ENCODE results near the gene TGFBR1. TPM values are rescaled to one million over a fixed set of nuclear protein-coding genes. Genes with fewer than 3 reads are reported as not detected.

The TGFBR1 gene
- polyA plus RNA-seq, 1 donor from 2014 or later = 9.2 TPM

DNA sequence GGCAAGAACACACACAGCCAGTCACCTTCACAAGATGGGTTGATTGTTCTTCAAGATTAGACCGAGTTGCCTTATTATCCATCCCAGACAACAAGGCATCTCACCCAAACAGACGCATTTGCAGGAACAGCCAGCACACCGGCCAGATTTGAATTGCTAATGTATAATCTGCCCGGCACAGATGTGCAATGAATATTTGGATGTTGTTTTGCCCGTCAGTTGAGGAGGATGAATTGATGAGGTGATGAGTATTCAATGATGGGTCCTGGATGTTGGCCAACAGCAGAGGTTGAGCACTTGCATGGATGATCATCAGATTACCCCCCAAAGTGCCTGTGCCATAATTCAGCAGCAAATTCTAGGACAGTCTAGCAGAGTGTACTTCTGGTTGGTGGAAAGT lies 96.7 kb downstream of the TGFBR1 start:
- H3K27ac Mint-ChIP-seq = no peak overlapping the region
- no peaks in the 10 kb centered on the region for H3K9me3 Mint-ChIP-seq
- H3K27me3 Mint-ChIP-seq = no peaks in the 10 kb centered on the region
- H3K4me1 Mint-ChIP-seq = peaks cover 3 to 7% (median 4%) of the 10 kb centered on the region in 3 donors
- H3K4me3 Mint-ChIP-seq = no peak overlapping the region
- H3K36me3 Mint-ChIP-seq = no peaks in the 10 kb centered on the region

Other genes with a start within 250 kb of the TGFBR1 start
- gene COL15A1, start 161.2 kb upstream of the TGFBR1 start, polyA plus RNA-seq = 0.08 TPM
- gene ALG2, start 116.8 kb downstream of the TGFBR1 start, polyA plus RNA-seq = 24.7 TPM
- gene SEC61B, start 117.2 kb downstream of the TGFBR1 start, polyA plus RNA-seq = 298 TPM

Data from IgD-negative memory B cell (primary cell).